ENCODE results near the gene FOXO3. TPM values are rescaled to one million over a fixed set of nuclear protein-coding genes. Genes with fewer than 3 reads are reported as not detected.
A peak's percentile ranks its signal among the peaks of the same experiment; 100 is the strongest.

The FOXO3 gene
- total RNA-seq, 3 donors from 2014 or later, result 52.4 to 60.4 (median 60.1) TPM

DNA sequence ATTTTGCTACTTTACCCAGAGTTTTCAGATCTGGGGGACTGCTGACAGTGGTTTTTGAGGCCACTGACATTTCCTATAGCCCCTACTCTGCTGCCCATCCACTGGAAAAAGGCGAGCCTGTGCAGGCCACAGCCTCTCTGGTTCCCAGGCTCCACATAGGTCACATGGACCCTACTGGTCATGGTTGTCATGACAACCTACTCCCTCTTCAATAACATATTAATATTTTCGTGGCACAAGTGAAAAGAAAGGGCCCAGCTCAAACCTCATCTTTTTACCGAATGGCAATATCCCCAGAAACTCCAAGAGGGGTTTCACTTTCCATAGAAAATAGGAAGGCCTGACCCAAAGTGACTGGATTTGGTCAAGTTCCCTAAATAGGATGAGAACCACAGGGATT is 11.0 kb upstream of the FOXO3 start:
- intact Hi-C loops (cut with DNase I, micrococcal nuclease), result loop anchor here in 1 of 2 donors (10.0 kb wide), 1 partner anchor 525 kb away; no protein-coding TSS in a partner anchor
- Histone ChIP-seq H3K4me3 (no peak overlapping the region), H3K9me3 (no peaks in the 10 kb centered on the region), H3K4me1 (ENCODE audit: low read depth) (no peaks in the 10 kb centered on the region), H3K36me3 (ENCODE audit: low read depth) (no peaks in the 10 kb centered on the region)
- TF ChIP-seq, protein P1, sequence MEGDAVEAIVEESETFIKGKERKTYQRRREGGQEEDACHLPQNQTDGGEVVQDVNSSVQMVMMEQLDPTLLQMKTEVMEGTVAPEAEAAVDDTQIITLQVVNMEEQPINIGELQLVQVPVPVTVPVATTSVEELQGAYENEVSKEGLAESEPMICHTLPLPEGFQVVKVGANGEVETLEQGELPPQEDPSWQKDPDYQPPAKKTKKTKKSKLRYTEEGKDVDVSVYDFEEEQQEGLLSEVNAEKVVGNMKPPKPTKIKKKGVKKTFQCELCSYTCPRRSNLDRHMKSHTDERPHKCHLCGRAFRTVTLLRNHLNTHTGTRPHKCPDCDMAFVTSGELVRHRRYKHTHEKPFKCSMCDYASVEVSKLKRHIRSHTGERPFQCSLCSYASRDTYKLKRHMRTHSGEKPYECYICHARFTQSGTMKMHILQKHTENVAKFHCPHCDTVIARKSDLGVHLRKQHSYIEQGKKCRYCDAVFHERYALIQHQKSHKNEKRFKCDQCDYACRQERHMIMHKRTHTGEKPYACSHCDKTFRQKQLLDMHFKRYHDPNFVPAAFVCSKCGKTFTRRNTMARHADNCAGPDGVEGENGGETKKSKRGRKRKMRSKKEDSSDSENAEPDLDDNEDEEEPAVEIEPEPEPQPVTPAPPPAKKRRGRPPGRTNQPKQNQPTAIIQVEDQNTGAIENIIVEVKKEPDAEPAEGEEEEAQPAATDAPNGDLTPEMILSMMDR (IDR thresholded peaks at IDR 0.05), result no peak
- DNase-seq (no peak), ATAC-seq (no peak)

DNA sequence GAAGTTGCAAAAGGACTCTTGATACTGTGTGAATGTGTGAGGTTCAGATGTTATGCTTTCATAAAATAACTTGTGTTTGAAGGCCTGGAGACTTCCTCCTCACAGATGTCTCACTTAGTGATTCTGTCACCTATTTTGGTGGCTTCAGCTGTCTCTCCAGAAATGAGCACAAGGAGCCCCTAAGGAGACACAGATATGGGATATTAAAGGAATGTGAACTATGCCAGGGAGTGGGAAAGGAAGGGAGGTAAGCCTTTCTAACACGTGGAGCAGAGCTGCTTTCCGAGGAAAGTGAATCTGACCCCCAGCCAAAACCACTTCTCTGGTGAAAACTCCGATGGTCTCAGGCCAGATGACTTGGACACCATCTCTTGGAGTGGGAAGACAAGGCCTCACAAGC is 10.5 kb upstream of the FOXO3 start:
- ATAC-seq, result no peak
- TF ChIP-seq, protein P1 (IDR thresholded peaks at IDR 0.05), result no peak
- intact Hi-C loops (cut with DNase I, micrococcal nuclease), result no loop called here
- no peak overlapping the region for H3K4me3 ChIP-seq
- DNase-seq, result no peak
- H3K9me3 ChIP-seq, result no peaks in the 10 kb centered on the region
- no peaks in the 10 kb centered on the region for H3K4me1 ChIP-seq (ENCODE audit: low read depth)
- no peaks in the 10 kb centered on the region for H3K36me3 ChIP-seq (ENCODE audit: low read depth)

DNA sequence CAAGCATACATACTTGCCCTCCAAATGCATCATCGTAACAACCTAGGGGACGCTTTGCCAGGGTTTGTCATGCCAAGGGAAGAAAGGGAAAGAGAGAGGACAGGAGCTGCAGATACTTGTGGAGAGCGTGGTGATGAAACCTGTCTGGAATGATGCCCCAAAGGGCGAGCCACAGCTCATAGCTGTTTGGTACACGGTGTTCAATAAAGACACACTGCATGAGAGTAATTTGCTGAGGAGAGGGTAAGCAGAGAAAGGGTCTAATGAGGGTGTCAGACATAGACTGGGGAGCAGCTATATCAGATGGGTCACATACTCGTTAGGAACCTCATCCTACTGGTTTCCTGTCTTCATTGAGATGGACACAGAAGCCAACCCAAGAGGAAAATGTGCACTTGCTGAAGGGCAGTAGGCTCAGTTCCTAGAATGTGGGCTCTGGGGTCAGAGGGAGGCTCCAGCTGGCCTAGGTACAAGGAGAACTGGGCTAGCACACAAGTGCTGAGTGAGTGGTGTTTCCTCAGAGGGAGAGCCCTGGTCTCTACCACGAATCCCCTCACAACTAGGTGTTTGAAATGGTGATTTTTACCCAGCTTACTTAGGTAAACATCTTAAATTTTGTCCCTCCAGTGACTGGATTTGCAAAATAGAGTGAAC is 5.2 kb upstream of the FOXO3 start:
- peaks cover 5% of the 10 kb centered on the region for H3K4me1 ChIP-seq (ENCODE audit: low read depth)
- ATAC-seq (no peak), DNase-seq (no peak)
- intact Hi-C loops (cut with DNase I, micrococcal nuclease), result no loop called here
- no peaks in the 10 kb centered on the region for H3K9me3 ChIP-seq
- H3K4me3 ChIP-seq, result no peak overlapping the region
- TF ChIP-seq, protein P1 (IDR thresholded peaks at IDR 0.05), result no peak
- no peaks in the 10 kb centered on the region for H3K36me3 ChIP-seq (ENCODE audit: low read depth)

DNA sequence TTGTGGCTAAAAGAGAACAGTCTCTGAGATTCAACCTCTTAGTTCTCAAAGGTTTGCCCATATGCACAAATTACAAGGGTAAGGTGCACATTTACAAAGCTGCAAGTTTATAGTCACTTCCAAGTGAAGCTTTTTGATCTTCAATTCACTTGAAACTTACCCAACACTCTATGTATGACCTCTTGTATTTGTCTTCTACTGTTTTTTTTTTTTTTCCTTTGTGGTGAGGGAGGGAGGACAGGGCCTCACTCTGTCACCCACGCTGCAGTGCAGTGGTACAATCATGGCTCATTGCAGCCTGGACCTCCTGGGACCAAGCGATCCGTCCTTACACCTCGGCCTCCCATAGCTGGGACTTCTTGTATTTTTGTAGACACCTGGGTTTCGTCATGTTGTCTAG is 4.5 kb upstream of the FOXO3 start:
- H3K4me1 ChIP-seq (ENCODE audit: low read depth), result peaks cover 5% of the 10 kb centered on the region
- TF ChIP-seq, protein P1 (IDR thresholded peaks at IDR 0.05), result no peak
- H3K36me3 ChIP-seq (ENCODE audit: low read depth), result no peaks in the 10 kb centered on the region
- intact Hi-C loops (cut with DNase I, micrococcal nuclease), result no loop called here
- DNase-seq, result no peak
- H3K9me3 ChIP-seq, result no peaks in the 10 kb centered on the region
- H3K4me3 ChIP-seq, result no peak overlapping the region
- no peak for ATAC-seq

DNA sequence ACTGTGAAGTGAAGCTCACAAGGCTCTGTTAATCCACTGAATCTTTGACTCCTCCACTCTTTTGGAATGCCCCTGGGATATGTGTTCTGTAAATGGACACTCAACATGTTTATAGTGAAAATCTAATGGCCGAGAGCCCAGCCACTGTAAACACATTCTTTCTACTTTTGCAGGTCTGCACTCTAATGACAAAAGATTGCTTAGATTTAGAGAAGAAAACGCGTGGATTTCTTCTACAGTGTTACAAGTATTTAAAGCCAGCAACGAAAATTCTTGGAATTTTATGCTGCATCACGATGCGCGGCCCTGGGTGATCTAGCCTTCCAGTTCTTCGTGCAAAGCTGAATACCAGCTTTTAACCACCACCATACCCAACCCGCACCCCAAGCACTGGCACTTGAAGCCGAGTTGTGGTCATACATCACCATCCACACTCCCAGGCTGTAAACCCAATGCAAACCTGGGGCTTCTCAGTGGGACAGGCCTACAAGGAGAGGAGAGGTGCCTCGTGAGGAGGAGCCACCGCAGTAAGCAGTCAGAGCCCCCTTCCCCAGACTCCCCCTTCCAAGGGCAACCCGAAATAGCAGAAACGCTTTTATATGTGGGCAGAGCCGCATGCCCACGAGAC is 3.7 kb upstream of the FOXO3 start:
- TF ChIP-seq, protein P1 (IDR thresholded peaks at IDR 0.05), result no peak
- Histone ChIP-seq H3K9me3 (no peaks in the 10 kb centered on the region), H3K4me1 (ENCODE audit: low read depth) (peaks cover 5% of the 10 kb centered on the region), H3K36me3 (ENCODE audit: low read depth) (no peaks in the 10 kb centered on the region), H3K4me3 (no peak overlapping the region)
- DNase-seq, result peak in 1 of 3 donors; percentile 41
- ATAC-seq, result no peak
- intact Hi-C loops (cut with DNase I, micrococcal nuclease), result no loop called here

Data from mucosa of descending colon (tissue), 3 donors.